KMS-11 (cell line): ENCODE results near the gene CD69.

Experiments used
- H2AFZ ChIP-seq: fragments of 200-600 bp; sonication (generic); 2 replicates; pipeline ENCODE4 v1.6.1; 2016; ENCODE audit warnings: antibody characterized with exemption, mixed run types, low read depth
- H3K27ac ChIP-seq: fragments of 200-600 bp; sonication (generic); 2 replicates; pipeline ENCODE4 v1.6.1; 2016; ENCODE audit warnings: mild to moderate bottlenecking, mixed run types
- H3K27me3 ChIP-seq: fragments of 200-600 bp; sonication (generic); 2 replicates; pipeline ENCODE4 v1.6.1; 2017; ENCODE audit warnings: mild to moderate bottlenecking, low read depth, mixed run types, moderate library complexity; ENCODE audit not compliant: insufficient read depth
- H3K36me3 ChIP-seq: fragments of 200-600 bp; sonication (generic); 2 replicates; pipeline ENCODE4 v1.6.1; 2017; ENCODE audit warnings: mild to moderate bottlenecking, mixed run types; ENCODE audit not compliant: insufficient read depth
- H3K4me1 ChIP-seq: fragments of 200-600 bp; sonication (generic); 2 replicates; pipeline ENCODE4 v1.6.1; 2016; ENCODE audit warnings: mild to moderate bottlenecking, low read depth, mixed run types; ENCODE audit not compliant: poor library complexity, severe bottlenecking
- H3K4me2 ChIP-seq: fragments of 200-600 bp; sonication (generic); 2 replicates; pipeline ENCODE4 v1.7.0; 2016; ENCODE audit warnings: mild to moderate bottlenecking, mixed run types
- H3K4me3 ChIP-seq: fragments of 200-600 bp; sonication (generic); IDR thresholded peaks from 2 replicates; pipeline ENCODE4 v1.6.1; 2017; ENCODE audit warnings: low read depth, low read length, mixed read lengths; ENCODE audit not compliant: insufficient read depth
- H3K79me2 ChIP-seq: fragments of 200-600 bp; sonication (generic); 2 replicates; pipeline ENCODE4 v1.6.1; 2016; ENCODE audit warnings: low read depth, mixed run types; ENCODE audit not compliant: insufficient read depth
- H3K9ac ChIP-seq: fragments of 200-600 bp; sonication (generic); 2 replicates; pipeline ENCODE4 v1.6.1; 2016; ENCODE audit warnings: mild to moderate bottlenecking, mixed run types
- H4K20me1 ChIP-seq: fragments of 200-600 bp; sonication (generic); 2 replicates; pipeline ENCODE4 v1.6.1; 2016; ENCODE audit warnings: mild to moderate bottlenecking, mixed run types; ENCODE audit not compliant: insufficient read depth
- CTCF ChIP-seq: fragments of 200-600 bp; sonication (generic); conservative IDR thresholded peaks from 2 replicates; pipeline ENCODE4 v1.6.1; 2017; ENCODE audit warnings: low read depth, mild to moderate bottlenecking, antibody characterized with exemption, low read length, moderate library complexity, mixed read lengths

The CD69 gene

GRCh38 chr12:9786726-9787717 lies 26.3 kb upstream of the CD69 start:
- H2AFZ ChIP-seq: no peak overlapping the region
- H3K27ac ChIP-seq: no peak overlapping the region
- H3K4me2 ChIP-seq: no peak overlapping the region
- no peaks in the 10 kb centered on the region for H3K27me3 ChIP-seq
- H3K9ac ChIP-seq: no peak overlapping the region
- no peaks in the 10 kb centered on the region for H3K79me2 ChIP-seq
- no peaks in the 10 kb centered on the region for H3K36me3 ChIP-seq
- H4K20me1 ChIP-seq: no peaks in the 10 kb centered on the region
- H3K4me1 ChIP-seq: no peaks in the 10 kb centered on the region
- TF ChIP-seq CTCF: no peak
- no peak overlapping the region for H3K4me3 ChIP-seq

- Histone ChIP-seq H3K27me3 (no peaks in the 10 kb centered on the region), H2AFZ (no peak overlapping the region), H4K20me1 (no peaks in the 10 kb centered on the region), H3K9ac (no peak overlapping the region), H3K27ac (no peak overlapping the region), H3K4me3 (no peak overlapping the region), H3K36me3 (no peaks in the 10 kb centered on the region), H3K79me2 (no peaks in the 10 kb centered on the region), H3K4me2 (no peak overlapping the region), H3K4me1 (no peaks in the 10 kb centered on the region)
- no peak for TF ChIP-seq CTCF
Measured at GRCh38 chr12:9784816-9785215, 24.1 kb upstream of the CD69 start.

GRCh38 chr12:9784326-9784725 lies 23.6 kb upstream of the CD69 start:
- H3K9ac ChIP-seq: no peak overlapping the region
- H3K79me2 ChIP-seq: no peaks in the 10 kb centered on the region
- H3K4me2 ChIP-seq: no peak overlapping the region
- H3K27me3 ChIP-seq: no peaks in the 10 kb centered on the region
- no peak for TF ChIP-seq CTCF
- no peak overlapping the region for H3K27ac ChIP-seq
- H3K4me1 ChIP-seq: no peaks in the 10 kb centered on the region
- H4K20me1 ChIP-seq: no peaks in the 10 kb centered on the region
- H3K36me3 ChIP-seq: no peaks in the 10 kb centered on the region
- no peak overlapping the region for H2AFZ ChIP-seq
- no peak overlapping the region for H3K4me3 ChIP-seq

- no peak overlapping the region for H2AFZ ChIP-seq
- no peak for TF ChIP-seq CTCF
- no peaks in the 10 kb centered on the region for H3K27me3 ChIP-seq
- H4K20me1 ChIP-seq: no peaks in the 10 kb centered on the region
- no peaks in the 10 kb centered on the region for H3K79me2 ChIP-seq
- H3K4me3 ChIP-seq: no peak overlapping the region
- no peak overlapping the region for H3K27ac ChIP-seq
- H3K36me3 ChIP-seq: no peaks in the 10 kb centered on the region
- no peak overlapping the region for H3K9ac ChIP-seq
- no peaks in the 10 kb centered on the region for H3K4me1 ChIP-seq
- H3K4me2 ChIP-seq: no peak overlapping the region
Measured at GRCh38 chr12:9782547-9783382, 22.1 kb upstream of the CD69 start.
